Measurements from ENCODE around the gene SUN2.

SUN2 gene

GRCh38 chr22:38715176-38715764, 40.5 kb downstream of the SUN2 start:
- no peak for DNase-seq

- no peak for DNase-seq
Measured at GRCh38 chr22:38713921-38714320, 41.9 kb downstream of the SUN2 start.

GRCh38 chr22:38712486-38713207, 43.2 kb downstream of the SUN2 start:
- DNase-seq, result no peak

GRCh38 chr22:38710866-38711265, 44.9 kb downstream of the SUN2 start:
- no peak for DNase-seq

- no peak for DNase-seq
Measured at GRCh38 chr22:38710351-38710750, 45.4 kb downstream of the SUN2 start.

- DNase-seq, result no peak
Measured at GRCh38 chr22:38709306-38709705, 46.5 kb downstream of the SUN2 start.

GRCh38 chr22:38707984-38708383, 47.8 kb downstream of the SUN2 start:
- no peak for DNase-seq

- DNase-seq, result no peak
Measured at GRCh38 chr22:38707346-38707745, 48.5 kb downstream of the SUN2 start.

DNA sequence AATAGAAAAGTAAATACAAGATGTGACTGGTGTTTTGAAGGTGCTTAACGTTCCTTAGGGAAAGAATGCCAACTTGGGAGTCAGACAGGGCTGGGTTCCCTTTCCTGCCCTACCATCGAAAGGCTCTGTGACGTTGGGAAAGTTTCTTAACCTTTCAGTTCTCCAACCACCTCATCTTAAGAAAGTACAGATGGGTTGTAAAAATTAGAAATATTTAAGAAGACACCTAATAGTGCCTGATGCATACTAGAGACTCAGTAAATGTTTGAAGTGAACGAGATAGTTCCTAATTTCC, 49.0 kb downstream of the SUN2 start:
- DNase-seq, result no peak

- peak; percentile 28 for DNase-seq
Measured at GRCh38 chr22:38706101-38706900, 49.5 kb downstream of the SUN2 start.

DNA sequence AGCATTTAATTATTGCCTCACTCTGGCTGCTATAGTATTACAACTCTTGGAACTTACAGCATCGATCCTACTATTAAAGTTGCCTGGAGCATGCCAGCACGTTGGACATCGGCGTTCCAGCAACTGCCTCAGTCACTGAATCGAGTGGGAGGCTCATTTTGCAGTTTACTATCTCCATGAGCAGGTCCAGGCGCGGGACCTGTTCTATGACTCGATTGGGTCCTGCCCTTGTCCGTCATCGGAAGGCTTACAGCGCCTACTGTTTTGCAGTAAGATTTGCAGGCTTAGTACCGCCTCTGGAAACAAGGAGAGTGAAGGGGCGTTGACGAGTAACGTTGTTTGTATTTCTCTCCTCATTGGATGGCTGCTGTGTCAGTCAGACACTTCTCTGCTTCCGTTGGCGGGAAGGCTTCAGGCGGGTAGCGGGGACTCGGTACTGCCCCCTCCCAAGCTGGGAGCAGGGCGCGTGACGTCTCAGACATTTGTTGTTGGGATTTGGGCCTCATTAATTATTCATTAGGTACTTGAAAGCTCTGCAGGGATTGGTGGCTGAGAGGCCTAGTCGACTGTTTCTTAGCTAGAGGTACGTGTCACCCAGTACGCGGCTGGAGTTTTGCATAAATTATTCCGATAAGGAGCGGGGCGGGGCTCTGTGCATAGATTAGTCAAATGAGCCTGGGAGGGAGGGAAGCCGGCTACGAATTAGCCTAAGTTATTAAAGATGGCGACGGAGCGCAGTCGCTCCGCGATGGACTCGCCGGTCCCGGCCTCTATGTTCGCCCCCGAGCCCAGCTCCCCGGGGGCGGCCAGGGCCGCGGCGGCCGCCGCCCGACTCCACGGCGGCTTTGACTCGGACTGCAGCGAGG, 50.3 kb downstream of the SUN2 start, which contains the start of gene GTPBP1:
Gene GTPBP1 (plus strand): TSS at position 710 of the 866 bp plus-strand sequence. CDS start 12 bp downstream, at position 722.
- peak; percentile 99 for DNase-seq

DNA sequence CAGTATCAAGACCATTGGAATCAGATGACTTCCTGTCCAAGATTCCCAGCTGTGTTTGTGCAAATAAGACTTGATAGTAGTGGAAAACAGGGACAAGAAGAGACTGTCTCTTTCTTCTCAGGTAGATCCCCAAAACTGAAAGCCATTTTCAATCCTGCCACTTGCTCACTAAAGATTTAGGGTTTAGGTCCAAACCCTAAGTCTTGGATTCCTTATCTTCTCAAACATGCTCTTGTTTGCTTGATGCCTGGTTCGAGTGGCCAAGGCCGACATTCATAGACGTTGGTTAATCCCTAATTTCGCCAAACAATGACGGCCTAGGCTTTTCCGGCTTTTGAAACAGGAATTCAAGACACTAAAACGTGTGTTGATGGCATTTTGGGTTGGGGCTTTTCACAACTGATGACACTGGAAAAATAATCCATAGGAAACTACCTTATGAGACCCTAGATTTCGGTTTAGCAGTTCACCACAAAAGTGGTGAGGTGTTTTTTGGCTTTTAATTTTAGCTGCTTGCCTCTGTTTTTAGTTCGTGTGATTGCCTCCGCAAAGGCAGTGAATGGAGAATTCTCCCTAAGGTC, 51.1 kb downstream of the SUN2 start:
- DNase-seq, result no peak

GRCh38 chr22:38700789-38701628, 54.8 kb downstream of the SUN2 start, which contains the start of gene JOSD1:
TSS of gene JOSD1 (minus strand) at chr22:38700943. CDS start at chr22:38699987, 956 bp downstream.
- peak; percentile 97 for DNase-seq

DNA sequence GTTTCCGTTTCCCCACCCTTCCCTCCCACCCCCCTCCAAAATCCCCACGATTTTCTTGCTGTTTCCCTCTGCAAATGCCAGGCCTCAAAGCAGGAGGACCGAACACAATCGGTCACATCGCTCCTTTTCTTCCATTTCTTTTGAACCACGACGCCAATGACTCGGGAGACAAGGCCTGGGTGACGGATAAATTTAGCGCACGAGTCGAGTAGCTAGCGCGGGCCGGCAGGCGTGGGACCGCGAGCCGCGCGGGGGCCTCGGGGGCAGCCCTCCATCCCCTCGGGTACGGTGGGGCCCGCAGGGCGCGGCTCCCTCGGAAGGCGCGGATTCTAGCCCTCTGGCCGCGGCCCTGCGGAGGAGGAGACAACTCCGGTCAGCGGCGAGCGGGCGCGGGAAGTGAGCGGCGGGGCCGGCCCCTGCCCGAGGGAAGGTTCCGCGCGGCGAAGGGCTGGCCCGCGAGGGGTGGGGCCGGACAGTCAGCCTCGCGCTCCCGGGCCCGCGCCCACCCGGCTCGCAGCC, 55.5 kb downstream of the SUN2 start:
- no peak for DNase-seq

GRCh38 chr22:38699784-38700183, 56.0 kb downstream of the SUN2 start:
- no peak for DNase-seq

DNA sequence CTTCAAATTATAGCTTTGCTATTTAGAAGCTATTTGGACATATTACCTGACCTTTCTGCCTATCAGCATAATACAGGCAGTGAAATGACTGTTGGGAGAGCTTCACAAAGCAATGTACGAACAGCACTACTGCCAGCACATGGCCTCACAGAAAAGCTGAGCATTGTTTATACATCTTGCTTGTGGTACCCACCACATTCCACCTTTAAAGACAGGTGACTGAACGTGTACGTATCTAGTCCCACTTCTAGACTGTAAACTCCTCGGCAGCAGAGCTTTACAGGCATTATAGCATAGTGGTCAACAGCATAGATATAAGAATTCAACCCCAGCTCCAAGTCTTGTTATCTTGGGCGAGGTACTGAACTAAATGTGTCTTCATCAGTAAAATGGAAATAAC, 56.7 kb downstream of the SUN2 start:
- DNase-seq, result no peak

DNA sequence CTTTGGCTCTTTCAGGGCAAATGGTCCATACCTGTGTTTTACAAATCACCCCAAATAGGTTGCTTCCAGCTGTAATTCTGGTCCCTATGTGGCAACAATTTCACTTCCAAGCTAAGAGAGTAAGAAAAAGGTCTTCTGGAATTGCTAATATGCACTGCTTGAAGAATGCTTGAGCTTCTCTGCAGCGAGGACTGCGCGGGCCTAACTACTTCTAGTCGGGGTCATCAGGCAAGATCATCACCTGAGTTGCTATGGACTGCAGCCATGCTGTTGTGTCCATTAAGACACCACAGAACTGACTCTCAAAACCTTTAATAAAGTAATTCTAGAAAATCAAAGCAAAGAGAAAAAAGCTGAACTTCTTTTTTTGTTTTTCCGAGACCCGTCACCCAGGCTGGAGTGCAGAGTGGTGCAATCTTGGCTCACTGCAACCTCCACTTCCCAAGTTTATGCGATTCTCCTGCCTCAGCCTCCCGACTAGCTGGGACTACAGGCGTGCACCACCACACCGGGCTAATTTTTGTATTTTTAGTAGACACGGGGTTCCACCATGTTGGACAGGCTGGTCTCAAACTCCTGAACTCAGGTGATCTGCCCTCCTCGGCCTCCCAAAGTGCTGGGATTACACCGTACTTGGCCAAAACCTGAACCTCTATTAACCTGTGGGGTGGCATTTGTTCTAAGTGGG, 57.2 kb downstream of the SUN2 start:
- no peak for DNase-seq

DNA sequence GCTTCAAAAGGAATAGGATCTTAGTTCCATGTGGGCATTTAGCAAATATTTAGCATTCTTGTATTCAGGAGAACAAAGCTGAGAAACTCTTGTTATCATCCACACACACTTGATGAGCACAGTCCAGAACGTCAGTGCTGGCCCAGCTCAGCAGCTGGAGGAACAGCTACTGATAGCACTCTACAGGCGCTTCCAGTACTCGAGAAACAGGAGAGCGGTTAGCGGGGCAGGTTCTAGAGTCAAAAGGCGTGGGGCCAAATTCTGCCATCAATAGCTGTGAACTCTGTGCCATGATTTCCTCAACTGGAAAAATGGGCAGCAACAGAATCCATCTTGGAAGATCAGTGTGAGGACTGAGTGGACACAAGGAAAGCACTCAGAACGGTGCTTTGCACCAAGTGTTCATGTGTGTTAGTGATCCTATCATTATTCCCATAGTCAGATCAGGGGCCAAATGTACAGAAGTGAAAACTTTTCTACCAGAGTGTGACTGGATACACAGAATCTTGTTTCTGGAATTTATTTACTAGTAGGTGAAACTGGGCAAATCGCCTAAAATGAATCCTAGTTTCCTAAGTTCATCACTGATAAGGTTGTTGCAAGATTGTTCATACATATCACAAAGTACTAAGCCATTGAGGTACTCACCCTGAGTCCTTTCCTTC, 58.2 kb downstream of the SUN2 start:
- DNase-seq, result no peak

GRCh38 chr22:38696606-38697424, 59.0 kb downstream of the SUN2 start:
- DNase-seq, result no peak
